ENCODE results near the gene FGF1. TPM values are rescaled to one million over a fixed set of nuclear protein-coding genes. Genes with fewer than 3 reads are reported as not detected.

Gene FGF1
- total RNA-seq, 1 experiment from 2014 or later: 3.2 TPM

- Histone ChIP-seq H3K23me2 (ENCODE audit: insufficient read length, low read depth, low read length, poor library complexity, severe bottlenecking) (no peaks in the 10 kb centered on the region), H3K56ac (ENCODE audit: insufficient read length, low read depth, low read length) (no peak overlapping the region), H2BK20ac (ENCODE audit: low read depth, low read length, poor library complexity, severe bottlenecking) (no peak overlapping the region), H2BK12ac (ENCODE audit: insufficient read length, low read depth, low read length) (no peak overlapping the region), H3K4me2 (ENCODE audit: insufficient read depth, insufficient read length, low read length) (no peak overlapping the region), H3K14ac (ENCODE audit: insufficient read depth, low read length) (no peak overlapping the region), H4K5ac (ENCODE audit: insufficient read length, low read depth, low read length) (no peak overlapping the region), H4K91ac (ENCODE audit: insufficient read length, low read depth, low read length) (no peak overlapping the region), H3T11ph (ENCODE audit: low read length) (no peak overlapping the region), H3K4me1 (ENCODE audit: insufficient read depth, low read length) (0 out of 2 replicates have a peak, but pooled peaks cover 2% of the 10 kb centered on the region), H3K9me3 (ENCODE audit: control insufficient read depth, low read depth, low read length) (no peaks in the 10 kb centered on the region), H3K79me1 (ENCODE audit: insufficient read depth, low read depth, low read length, poor library complexity, severe bottlenecking) (no peaks in the 10 kb centered on the region), H3K4ac (ENCODE audit: low read depth, low read length) (no peak overlapping the region), H3K27me3 (ENCODE audit: insufficient read depth, low read length) (no peaks in the 10 kb centered on the region), H3K9ac (ENCODE audit: extremely low read depth, insufficient read length, low read length) (no peak overlapping the region), H3K23ac (ENCODE audit: insufficient read length, low read depth, low read length) (no peak overlapping the region), H2AK5ac (ENCODE audit: insufficient read length, low read length) (no peak overlapping the region), H2BK15ac (ENCODE audit: low read depth, low read length) (no peak overlapping the region), H2BK5ac (ENCODE audit: insufficient read length, low read length) (no peak overlapping the region), H4K8ac (replicated peaks; ENCODE audit: insufficient read length, low read depth, low read length) (no peak overlapping the region), H3K79me2 (ENCODE audit: insufficient read depth, low read length) (0 out of 2 replicates have a peak, but pooled peaks cover 2% of the 10 kb centered on the region), H4K20me1 (ENCODE audit: control insufficient read depth, insufficient read depth, insufficient read length) (no peaks in the 10 kb centered on the region), H2BK120ac (ENCODE audit: low read depth, low read length, poor library complexity, severe bottlenecking) (no peak overlapping the region), H3K27ac (ENCODE audit: insufficient read length, low read depth, low read length) (no peak overlapping the region), H2AFZ (ENCODE audit: low read length) (no peak overlapping the region), H3K18ac (ENCODE audit: insufficient read length, low read depth, low read length) (no peak overlapping the region)
- no peak for TF ChIP-seq CTCF (conservative IDR thresholded peaks at IDR 0.05)
- DNase-seq: no peak
- H3K27me3 Mint-ChIP-seq (ENCODE audit: low read depth): no peaks in the 10 kb centered on the region
- H3K9me3 Mint-ChIP-seq: no peaks in the 10 kb centered on the region
- no CpG with 5 or more reads among the region's 2 CpGs for WGBS (ENCODE audit: extremely low coverage, insufficient read length, low lambda C conversion rate)
- no peaks in the 10 kb centered on the region; a peak in 1 of 7 replicates for H3K36me3 Mint-ChIP-seq (ENCODE audit: insufficient read depth in 1 of 3, low read depth in 3 of 3)
- H3K27ac Mint-ChIP-seq: no peak overlapping the region
- H3K4me3 Mint-ChIP-seq: no peak overlapping the region
- peaks cover 12 to 19% of the 10 kb centered on the region in 2 experiments for H3K4me1 Mint-ChIP-seq
These were observed 48.0 kb downstream of the FGF1 start for GRCh38 chr5:142637871-142638270.
